Left forelimb (tissue), 1 donor: ENCODE data around the gene STAU1.
"Not testable (repeated sequence)": the region's sequence is repeated elsewhere in the genome, so short reads cannot be mapped to it uniquely, and the experiment has no call there.

Experiments used
- DNase-seq: peaks from one replicate; pipeline ENCODE4 v3.0.0-alpha.2; 2018; ENCODE audit warnings: low spot score

The STAU1 gene

DNA sequence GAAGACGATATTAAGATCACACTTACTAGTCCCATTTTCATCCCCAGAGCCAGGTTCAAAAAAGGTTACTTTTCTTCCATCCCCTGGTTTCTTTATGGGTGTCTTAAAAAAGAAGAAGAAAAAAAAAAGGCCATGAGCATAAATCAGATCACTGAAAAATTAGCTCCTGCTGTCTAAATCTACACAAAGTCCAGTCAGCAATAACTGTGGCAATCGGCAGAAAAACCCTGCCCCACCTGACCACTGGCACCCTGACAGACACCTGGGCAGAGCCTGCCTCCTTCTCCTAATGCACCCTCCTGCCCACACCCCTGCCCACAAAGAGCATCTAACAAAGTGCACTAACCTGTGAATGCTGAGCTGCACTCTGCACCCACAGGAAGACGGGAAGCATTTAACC is 69.8 kb downstream of the STAU1 start:
- DNase-seq = no peak

DNA sequence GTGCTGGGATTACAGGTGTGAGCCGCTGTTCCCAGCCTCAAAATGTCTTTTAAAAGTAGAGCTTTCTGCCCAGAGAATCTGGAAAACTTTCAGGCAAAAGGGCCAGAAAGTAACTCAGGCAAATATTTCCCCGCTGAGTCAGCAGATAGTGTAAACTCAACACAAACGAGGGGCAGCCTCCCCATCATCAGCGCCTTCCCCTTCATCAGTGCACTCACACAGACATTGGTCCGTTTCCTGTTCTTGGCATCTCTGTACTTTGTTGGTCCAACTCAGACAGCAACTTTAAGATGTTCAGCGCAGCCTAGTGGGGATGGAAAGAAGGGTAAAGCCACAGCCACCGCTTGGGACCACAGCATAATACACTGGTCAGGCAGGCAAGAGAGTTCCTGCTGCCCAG is 72.6 kb downstream of the STAU1 start:
- DNase-seq = no peak

DNA sequence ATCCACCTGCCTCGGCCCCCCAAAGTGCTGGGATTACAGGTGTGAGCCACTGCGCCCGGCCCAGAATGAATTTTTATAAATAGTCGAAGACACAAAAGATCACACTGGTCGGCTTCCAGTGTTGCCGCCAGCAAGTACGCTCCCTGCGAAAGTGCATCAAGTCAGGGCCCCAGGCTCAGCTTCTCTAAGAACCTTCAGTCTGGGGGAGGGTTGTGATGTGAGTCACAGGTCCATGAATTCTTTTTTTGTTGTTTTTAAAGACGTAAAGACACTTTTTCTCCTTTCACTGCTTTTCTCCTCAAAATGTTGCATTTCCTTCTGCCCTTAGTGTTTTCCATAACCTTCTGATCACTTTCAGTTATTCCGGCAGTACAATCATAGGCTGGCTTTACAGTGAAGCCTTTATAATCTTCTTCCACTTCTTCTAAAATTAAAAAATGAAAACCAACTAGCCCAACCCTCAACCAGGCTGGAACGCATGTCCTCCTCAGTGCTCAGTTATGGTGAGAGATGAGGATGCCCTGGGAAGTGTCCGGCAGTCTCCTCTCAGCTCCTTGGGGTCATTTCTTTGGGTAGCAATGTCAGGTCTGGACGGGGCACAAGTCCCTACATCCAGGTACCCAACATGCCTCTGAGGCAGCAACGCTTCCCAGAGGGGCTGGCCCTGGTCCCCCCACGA is 75.4 kb downstream of the STAU1 start:
- no peak for DNase-seq

- no peak for DNase-seq
These were observed 77.1 kb downstream of the STAU1 start for GRCh38 chr20:49110767-49111694.

- no peak for DNase-seq
These were observed 81.8 kb downstream of the STAU1 start for GRCh38 chr20:49106328-49106727.

DNA sequence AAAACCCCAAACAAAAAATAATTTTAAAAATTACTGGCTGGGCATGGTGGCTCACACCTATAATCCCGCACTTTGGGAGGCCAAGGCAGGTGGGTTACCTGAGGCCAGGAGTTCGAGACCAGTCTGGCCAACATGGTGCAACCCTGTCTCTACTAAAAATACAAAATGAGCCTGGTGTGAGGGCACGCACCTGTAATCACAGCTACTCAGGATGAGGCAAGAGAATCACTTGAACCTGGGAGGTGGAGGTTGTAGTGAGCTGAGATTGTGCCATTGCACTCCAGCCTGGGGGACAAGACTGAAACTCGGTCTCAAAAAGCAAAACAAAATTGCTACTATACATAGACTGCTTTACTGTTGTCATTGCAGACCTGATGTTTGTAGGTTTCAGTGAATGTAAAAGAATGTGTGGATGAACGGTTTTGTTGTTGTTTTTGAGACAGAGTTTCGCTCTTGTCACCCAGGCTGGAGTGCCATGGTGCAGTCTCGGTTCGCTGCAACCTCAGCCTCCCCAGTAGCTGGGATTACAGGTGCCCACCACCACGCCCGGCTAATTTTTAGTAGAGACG is 83.1 kb downstream of the STAU1 start:
- DNase-seq = not testable (repeated sequence)

DNA sequence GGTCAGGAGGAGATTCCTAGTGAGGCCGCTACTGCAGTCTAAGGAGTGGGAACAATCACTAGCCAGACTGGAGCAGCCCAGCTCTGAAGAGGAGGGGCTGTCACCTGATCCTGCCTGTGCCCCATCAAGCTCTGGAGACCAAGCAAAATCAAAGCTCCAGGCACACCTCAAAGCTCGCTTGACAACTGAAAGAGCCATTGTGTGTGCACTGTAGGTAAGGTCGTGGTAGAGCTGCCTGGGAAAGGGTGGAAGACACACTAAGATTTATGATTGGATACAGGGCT is 83.8 kb downstream of the STAU1 start:
- no peak for DNase-seq

- DNase-seq = no peak
These were observed 84.3 kb downstream of the STAU1 start for GRCh38 chr20:49103647-49104364.

GRCh38 chr20:49103019-49103418 is 85.1 kb downstream of the STAU1 start:
- DNase-seq = no peak

GRCh38 chr20:49100972-49101371 is 87.2 kb downstream of the STAU1 start:
- DNase-seq = no peak

DNA sequence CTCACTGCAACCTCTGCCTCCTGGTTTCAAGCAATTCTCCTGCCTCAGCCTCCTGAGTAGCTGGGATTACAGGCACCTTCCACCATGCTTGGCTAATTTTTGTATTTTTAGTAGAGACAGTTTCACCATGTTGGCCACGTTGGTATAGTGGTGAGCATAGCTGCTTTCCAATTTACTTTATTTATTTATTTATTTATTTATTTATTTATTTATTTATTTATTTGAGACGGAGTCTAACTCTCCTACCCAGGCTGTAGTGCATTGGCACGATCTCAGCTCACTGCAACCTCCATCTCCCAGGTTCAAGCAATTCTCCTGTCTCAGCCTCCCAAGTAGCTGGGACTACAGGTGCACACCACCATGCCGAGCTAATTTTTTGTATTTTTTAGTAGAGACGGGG is 87.8 kb downstream of the STAU1 start:
- not testable (repeated sequence) for DNase-seq

DNA sequence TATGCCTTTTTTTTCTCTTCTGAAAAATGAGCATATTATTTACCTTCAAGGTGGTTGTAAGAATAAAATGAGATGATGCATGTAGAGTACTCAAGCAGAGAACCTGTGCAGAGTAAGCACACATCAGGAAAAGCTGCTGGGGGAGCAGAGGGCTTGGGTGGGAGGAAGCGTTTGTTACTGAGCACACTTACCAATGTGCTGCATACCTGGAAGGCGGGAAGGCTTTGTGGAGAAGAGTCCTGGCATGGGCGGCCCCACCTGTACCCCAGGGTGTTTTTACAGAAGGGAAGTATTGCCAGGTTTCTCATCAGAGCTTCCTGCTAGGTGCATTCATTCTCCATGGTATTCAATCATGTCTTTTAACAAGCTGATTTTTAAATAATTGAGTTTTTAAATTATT is 89.1 kb downstream of the STAU1 start:
- DNase-seq = no peak

GRCh38 chr20:49098136-49098535 is 90.0 kb downstream of the STAU1 start:
- DNase-seq = no peak

DNA sequence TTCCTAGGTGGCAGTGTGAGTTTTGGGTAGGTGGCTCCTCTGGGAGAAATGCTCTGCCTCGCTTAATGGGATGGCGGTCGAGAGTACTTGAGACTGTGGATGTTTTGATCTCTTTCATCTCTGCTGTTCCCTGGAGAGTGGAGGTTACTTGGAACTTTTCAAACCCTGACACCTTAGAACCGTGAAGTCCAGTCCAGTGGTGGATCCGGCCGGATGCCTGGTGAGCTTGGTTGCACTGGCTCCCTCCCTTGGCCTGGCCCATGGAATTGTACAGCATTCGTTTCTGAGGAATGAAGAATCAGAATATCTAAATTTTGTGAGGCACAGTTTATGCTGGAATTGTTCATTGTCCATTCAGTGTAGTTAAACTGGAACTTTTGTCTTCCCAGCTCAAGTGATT is 91.0 kb downstream of the STAU1 start:
- no peak for DNase-seq

- DNase-seq = no peak
These were observed 91.9 kb downstream of the STAU1 start for GRCh38 chr20:49096203-49096730.

- no peak for DNase-seq
These were observed 96.4 kb downstream of the STAU1 start for GRCh38 chr20:49091762-49092161.

- DNase-seq = no peak
These were observed 97.0 kb downstream of the STAU1 start for GRCh38 chr20:49091104-49091503.

- not testable (repeated sequence) for DNase-seq
These were observed 105.8 kb downstream of the STAU1 start for GRCh38 chr20:49082295-49082694.

GRCh38 chr20:49078310-49078709 is 109.8 kb downstream of the STAU1 start:
- no peak for DNase-seq

DNA sequence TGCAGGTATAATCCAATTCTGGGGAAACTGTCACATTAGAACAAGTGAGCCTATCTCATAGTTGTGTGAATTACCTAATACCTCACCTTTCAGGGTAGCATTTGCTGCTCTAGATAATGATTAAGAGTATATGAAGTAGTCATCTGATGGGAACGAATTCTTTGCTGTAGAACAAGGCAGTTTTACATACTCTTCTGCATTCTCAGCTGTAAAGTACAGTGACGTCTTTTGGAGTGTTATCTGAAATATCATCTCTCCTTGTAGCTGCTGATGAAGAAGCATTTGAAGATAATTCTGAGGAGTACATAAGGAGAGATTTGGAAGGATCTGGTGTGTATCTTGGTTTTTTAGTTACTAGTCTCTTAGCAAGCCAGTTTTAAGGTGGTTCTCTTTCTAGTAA is 113.6 kb downstream of the STAU1 start:
- DNase-seq = no peak
